SK-N-SH treated with all-trans-retinoic acid at 6 μM for 48 hours (cell line): ENCODE data around the gene VASN.

ENCODE experiments used
- ARNTL ChIP-seq: fragments of 450-650 bp; formaldehyde crosslinking; IDR thresholded peaks from 2 replicates; pipeline ENCODE4 v1.5.0; 2020; ENCODE audit warnings: low read depth, mild to moderate bottlenecking, moderate library complexity, borderline replicate concordance
- CSRNP3 ChIP-seq: fragments of 250-450 bp; sonication (Bioruptor Pico); IDR thresholded peaks from 2 replicates; pipeline ENCODE4 v1.5.1; 2021; ENCODE audit warnings: mild to moderate bottlenecking, moderate library complexity
- ISL1 ChIP-seq: fragments of 250-450 bp; sonication (Bioruptor Pico); IDR thresholded peaks from 2 replicates; pipeline ENCODE4 v2.1.2; 2022; ENCODE audit warnings: mild to moderate bottlenecking, moderate library complexity
- PATZ1 ChIP-seq: fragments of 250-450 bp; sonication (Bioruptor Pico); IDR thresholded peaks from 2 replicates; pipeline ENCODE4 v1.8.0; 2020; ENCODE audit warnings: mild to moderate bottlenecking, moderate library complexity, borderline replicate concordance
- POU6F1 ChIP-seq: fragments of 250-450 bp; sonication (Bioruptor Pico); IDR thresholded peaks from 2 replicates; pipeline ENCODE4 v1.8.0; 2021; ENCODE audit warnings: low read depth, mild to moderate bottlenecking, moderate library complexity, borderline replicate concordance
- PPARA ChIP-seq: fragments of 250-450 bp; sonication (Bioruptor Pico); IDR thresholded peaks from 2 replicates; pipeline ENCODE4 v1.5.0; 2020; ENCODE audit warnings: mild to moderate bottlenecking, borderline replicate concordance
- SNAI2 ChIP-seq: fragments of 250-450 bp; sonication (Bioruptor Pico); IDR thresholded peaks from 2 replicates; pipeline ENCODE4 v1.5.0; 2020; ENCODE audit warnings: mild to moderate bottlenecking, moderate library complexity
- TSHZ2 ChIP-seq: fragments of 250-450 bp; sonication (Bioruptor Pico); IDR thresholded peaks from 2 replicates; pipeline ENCODE4 v1.5.0; 2020; ENCODE audit warnings: mild to moderate bottlenecking, moderate library complexity
- ZC3H10 ChIP-seq: fragments of 250-450 bp; sonication (Bioruptor Pico); IDR thresholded peaks from 2 replicates; pipeline ENCODE4 v1.5.1; 2021; ENCODE audit warnings: mild to moderate bottlenecking, moderate library complexity
- ZFP30 ChIP-seq: fragments of 450-650 bp; formaldehyde crosslinking; IDR thresholded peaks from 2 replicates; pipeline ENCODE4 v1.5.0; 2022; ENCODE audit warnings: mild to moderate bottlenecking, moderate library complexity

GRCh38 chr16:4332623-4333307 lies 38.9 kb upstream of the VASN start:
- no peak for TF ChIP-seq PATZ1
- no peak for TF ChIP-seq POU6F1 (CRISPR knock-in tag)
- no peak for TF ChIP-seq CSRNP3 (CRISPR knock-in tag)
- TF ChIP-seq PPARA (CRISPR knock-in tag), result no peak
- no peak for TF ChIP-seq ZFP30 (CRISPR knock-in tag)
- TF ChIP-seq TSHZ2 (CRISPR knock-in tag), result no peak
- TF ChIP-seq ARNTL (CRISPR knock-in tag), result no peak
- no peak for TF ChIP-seq ISL1 (CRISPR knock-in tag)
- TF ChIP-seq SNAI2 (CRISPR knock-in tag), result no peak
- no peak for TF ChIP-seq ZC3H10 (CRISPR knock-in tag)
